ENCODE measurements around the gene OR12D3. TPM values are rescaled to one million over a fixed set of nuclear protein-coding genes. Genes with fewer than 3 reads are reported as not detected.

Gene OR12D3
- total and polyA plus RNA-seq, 10 of the 15 experiments (the other 5 are each of a cell fraction or from before 2014, with no cell fraction given) = not detected

- TF ChIP-seq PML (IDR thresholded peaks at IDR 0.05; ENCODE audit: low read length) (no peak), HDAC2 (IDR thresholded peaks at IDR 0.05) (no peak), CUX1 (IDR thresholded peaks at IDR 0.05; ENCODE audit: insufficient replicate concordance, low read depth, low read length) (no peak), BCL11A (IDR thresholded peaks at IDR 0.05; ENCODE audit: low read depth, low read length) (no peak)
Measured at GRCh38 chr6:29424575-29424974, 49.5 kb upstream of the OR12D3 start (continued).

- in situ Hi-C loops (cut with MboI) = no loop called here
- TF ChIP-seq MTA2 (IDR thresholded peaks at IDR 0.05; ENCODE audit: low read depth) (no peak), SMARCA5 (IDR thresholded peaks at IDR 0.05) (no peak), TCF7 (IDR thresholded peaks at IDR 0.05; ENCODE audit: borderline replicate concordance) (no peak), YBX1 (IDR thresholded peaks at IDR 0.05) (no peak), RELB (IDR thresholded peaks at IDR 0.05; ENCODE audit: low read depth) (no peak), ASH2L (IDR thresholded peaks at IDR 0.05; ENCODE audit: borderline replicate concordance, low read depth) (no peak), CHD2 (IDR thresholded peaks at IDR 0.05; ENCODE audit: borderline replicate concordance, low read depth, low read length) (no peak), POU2F2 (IDR thresholded peaks at IDR 0.05; ENCODE audit: borderline replicate concordance, low read depth, low read length) (no peak), IKZF1 (conservative IDR thresholded peaks at IDR 0.05) (no peak), CREB1 (IDR thresholded peaks at IDR 0.05; ENCODE audit: low read depth) (no peak), CREM (IDR thresholded peaks at IDR 0.05; ENCODE audit: low read depth) (no peak), WRNIP1 (IDR thresholded peaks at IDR 0.05; ENCODE audit: borderline replicate concordance, low read depth, low read length) (no peak)
Measured at GRCh38 chr6:29424168-29424567, 49.1 kb upstream of the OR12D3 start.

More at GRCh38 chr6:29424168-29424567, 49.1 kb upstream of the OR12D3 start:
- 75% methylated on average over 2 of the region's 2 CpGs for WGBS (ENCODE audit: insufficient coverage, insufficient replicate concordance, low lambda C conversion rate, missing lambda C conversion rate)
- ChIA-PET POLR2A (no interaction called here), SMC1A (ENCODE audit: uncharacterized antibody, unreplicated experiment) (no interaction called here), CTCF (no interaction called here), RAD21 (ENCODE audit: unreplicated experiment) (no interaction called here)
- H3K4me2 ChIP-seq (ENCODE audit: control insufficient read depth, insufficient read depth) = no peak overlapping the region
- no peaks in the 10 kb centered on the region for H4K20me1 ChIP-seq (ENCODE audit: control insufficient read depth, insufficient read depth)
- H3K4me3 ChIP-seq = no peak overlapping the region
- intact Hi-C loops (cut with micrococcal nuclease; ENCODE audit: unreplicated experiment) = no loop called here
- H3K9me3 ChIP-seq (replicated peaks; ENCODE audit: control insufficient read depth, insufficient read depth, low read length) = no peaks in the 10 kb centered on the region
- no peak overlapping the region for H2AFZ ChIP-seq (ENCODE audit: control insufficient read depth, low read depth, low read length)
- no peak overlapping the region for H3K9ac ChIP-seq (ENCODE audit: control insufficient read depth, insufficient read depth, low read length)
- DNase-seq (ENCODE audit: low read depth, low spot score) = no peak
- BruUV-seq (replicated peaks) = no TSS peak
- no peaks in the 10 kb centered on the region for H3K36me3 ChIP-seq (ENCODE audit: control insufficient read depth in 2 of 2, insufficient read depth in 2 of 2, low read length in 1 of 2)
- no peak for ATAC-seq
- no peaks in the 10 kb centered on the region for H3K79me2 ChIP-seq (ENCODE audit: control insufficient read depth, insufficient read depth, low read length)
- no peak overlapping the region for H3K27ac ChIP-seq (ENCODE audit: control insufficient read depth, insufficient read depth)
- no peaks in the 10 kb centered on the region for H3K4me1 ChIP-seq (ENCODE audit: control insufficient read depth, insufficient read depth, low read length)
- H3K27me3 ChIP-seq (replicated peaks in 1 of 2; ENCODE audit: control insufficient read depth in 2 of 2, insufficient read depth in 2 of 2, low read length in 1 of 2) = no peaks in the 10 kb centered on the region
- no peak for FAIRE-seq
